ENCODE measurements around the gene BIRC2.
"Not testable (repeated sequence)": the region's sequence is repeated elsewhere in the genome, so short reads cannot be mapped to it uniquely, and the experiment has no call there.

BIRC2 gene

DNA sequence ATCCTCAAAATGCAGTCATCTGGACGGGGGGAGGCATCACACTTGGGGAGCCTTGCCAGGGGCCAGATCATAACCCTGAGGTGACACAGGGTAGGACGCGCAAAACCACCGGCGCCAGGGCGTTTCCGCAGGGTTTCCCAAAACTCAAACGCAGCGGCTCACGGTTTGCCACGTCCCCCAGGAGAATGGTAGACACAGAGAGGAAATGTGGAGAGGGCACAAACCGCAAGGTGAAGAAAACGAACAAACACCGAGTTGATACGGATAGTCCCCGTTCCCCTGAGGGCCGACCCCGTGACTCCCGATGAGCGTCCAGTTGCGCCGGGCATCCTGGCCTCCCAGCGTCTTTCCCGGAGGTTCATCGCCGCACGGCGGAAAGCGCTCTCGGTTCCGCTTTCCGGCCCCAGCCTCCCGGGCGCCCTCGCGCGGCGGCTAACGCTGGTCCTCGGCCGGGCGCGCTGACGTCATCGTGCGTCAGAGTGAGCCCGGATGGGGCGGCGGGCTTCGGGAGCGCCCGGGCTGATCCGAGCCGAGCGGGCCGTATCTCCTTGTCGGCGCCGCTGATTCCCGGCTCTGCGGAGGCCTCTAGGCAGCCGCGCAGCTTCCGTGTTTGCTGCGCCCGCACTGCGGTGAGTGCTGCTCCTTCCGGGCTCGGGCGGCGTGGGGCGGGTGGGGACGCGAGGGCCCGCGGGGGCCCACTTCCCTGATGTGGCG lies at the start of gene BIRC2:
BIRC2 (plus strand) TSS at position 467 of the 714 bp plus-strand sequence. CDS start 2,641 bp downstream, outside the sequence.
- DNase-seq (ENCODE audit: low read depth, low spot score) = peak; percentile 73

DNA sequence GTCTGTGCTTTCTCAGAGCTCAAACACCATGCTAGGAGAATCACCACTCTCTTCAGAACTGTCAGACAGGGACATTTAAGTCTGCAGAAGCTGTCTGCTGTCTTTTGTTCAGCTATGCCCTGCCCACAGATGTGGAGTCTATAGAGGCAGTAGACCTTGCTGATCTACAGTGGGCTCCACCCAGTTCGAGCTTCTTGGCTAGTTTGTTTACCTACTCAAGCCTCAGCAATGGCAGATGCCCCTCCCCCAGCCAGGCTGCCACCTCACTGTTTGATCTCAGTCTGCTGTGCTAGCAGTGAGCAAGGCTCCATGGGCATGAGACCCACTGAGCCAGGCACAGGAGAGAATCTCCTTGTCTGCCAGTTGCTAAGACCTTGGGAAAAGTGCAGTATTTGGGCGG lies 46.2 kb upstream of the BIRC2 start:
- DNase-seq (ENCODE audit: low read depth, low spot score) = not testable (repeated sequence)

GRCh38 chr11:102302241-102302640 lies 44.8 kb upstream of the BIRC2 start:
- no peak for DNase-seq (ENCODE audit: low read depth, low spot score)

DNA sequence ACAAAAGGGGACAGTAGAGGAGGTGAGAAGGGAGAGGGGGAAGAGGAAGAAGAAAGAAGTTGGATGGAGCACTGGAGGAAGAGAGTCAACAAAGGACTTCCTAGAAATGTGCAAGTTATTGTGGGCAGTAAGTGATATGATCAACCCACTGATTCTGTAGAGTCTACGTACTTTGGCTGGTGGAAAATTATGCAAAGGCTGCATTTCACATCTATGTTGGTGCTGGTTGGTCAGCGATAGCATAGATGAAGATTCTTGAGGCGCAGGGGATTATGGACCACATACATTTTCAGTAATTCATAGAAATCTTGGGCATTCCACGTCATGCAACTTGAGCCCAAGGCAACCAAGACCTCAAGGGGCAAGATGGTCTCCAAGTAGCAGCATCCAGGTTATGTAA lies 42.3 kb upstream of the BIRC2 start:
- no peak for DNase-seq (ENCODE audit: low read depth, low spot score)

GRCh38 chr11:102305352-102306047 lies 41.5 kb upstream of the BIRC2 start:
- no peak for DNase-seq (ENCODE audit: low read depth, low spot score)

DNA sequence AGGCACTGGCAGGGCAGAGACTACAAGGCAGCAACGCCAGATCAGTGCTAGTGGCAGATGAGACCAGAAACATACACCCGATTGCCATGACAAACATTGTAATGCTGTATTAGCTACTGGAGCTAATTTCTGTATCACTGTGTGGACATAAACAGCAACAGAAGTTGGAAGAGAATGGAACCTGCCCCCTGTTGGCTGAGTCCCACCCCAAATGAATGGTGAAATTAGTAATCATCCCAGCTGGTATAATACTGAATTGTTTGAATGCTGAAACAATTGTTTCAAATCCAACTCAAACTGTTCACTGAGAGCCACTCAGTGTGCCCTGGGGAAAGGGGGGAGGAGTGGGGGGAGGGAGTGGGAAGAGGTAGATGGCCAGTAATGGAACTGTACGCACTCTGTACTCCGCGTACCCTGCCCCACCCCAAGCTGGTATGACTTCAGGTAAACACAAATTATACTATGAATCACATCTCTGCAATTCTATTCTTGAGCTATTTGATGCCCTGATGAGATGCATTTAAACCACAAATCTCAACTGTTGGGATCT lies 40.9 kb upstream of the BIRC2 start:
- no peak for DNase-seq (ENCODE audit: low read depth, low spot score)

GRCh38 chr11:102306817-102307726 lies 39.9 kb upstream of the BIRC2 start:
- DNase-seq (ENCODE audit: low read depth, low spot score) = no peak

DNA sequence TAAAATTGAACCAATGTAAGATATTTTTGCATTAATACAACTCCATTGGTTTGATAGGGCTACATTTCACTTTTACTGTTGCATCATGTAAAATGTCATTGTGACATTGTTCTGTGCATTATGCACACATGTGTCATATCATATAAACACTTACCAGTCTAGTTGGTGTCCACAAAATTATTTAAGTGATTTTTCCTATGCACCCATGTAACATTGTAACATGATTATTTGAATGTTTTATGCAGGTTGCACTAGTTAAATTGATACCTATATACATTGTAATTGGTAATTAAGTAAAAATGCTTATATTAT lies 39.3 kb upstream of the BIRC2 start:
- no peak for DNase-seq (ENCODE audit: low read depth, low spot score)

- no peak for DNase-seq (ENCODE audit: low read depth, low spot score)
These were observed 37.1 kb upstream of the BIRC2 start for GRCh38 chr11:102309621-102310541.

DNA sequence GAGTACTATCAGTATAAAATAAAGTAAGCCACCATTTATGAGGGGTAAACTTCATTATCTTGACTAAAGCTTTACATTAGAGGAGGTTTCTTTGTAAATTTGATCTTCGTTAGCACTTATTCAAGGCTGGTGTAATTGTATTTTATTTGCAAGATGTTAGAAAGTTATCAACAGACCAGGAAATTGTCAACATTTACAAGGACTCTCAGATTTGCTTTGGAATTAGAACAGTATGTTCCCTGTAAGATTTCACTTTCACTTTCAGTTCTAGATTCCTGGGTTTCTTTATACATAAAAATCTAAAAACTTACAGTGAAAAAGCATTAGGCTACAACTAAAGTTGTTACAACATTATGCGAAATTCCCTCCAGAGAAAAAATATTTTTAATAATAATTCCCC lies 34.3 kb upstream of the BIRC2 start:
- DNase-seq (ENCODE audit: low read depth, low spot score) = no peak

DNA sequence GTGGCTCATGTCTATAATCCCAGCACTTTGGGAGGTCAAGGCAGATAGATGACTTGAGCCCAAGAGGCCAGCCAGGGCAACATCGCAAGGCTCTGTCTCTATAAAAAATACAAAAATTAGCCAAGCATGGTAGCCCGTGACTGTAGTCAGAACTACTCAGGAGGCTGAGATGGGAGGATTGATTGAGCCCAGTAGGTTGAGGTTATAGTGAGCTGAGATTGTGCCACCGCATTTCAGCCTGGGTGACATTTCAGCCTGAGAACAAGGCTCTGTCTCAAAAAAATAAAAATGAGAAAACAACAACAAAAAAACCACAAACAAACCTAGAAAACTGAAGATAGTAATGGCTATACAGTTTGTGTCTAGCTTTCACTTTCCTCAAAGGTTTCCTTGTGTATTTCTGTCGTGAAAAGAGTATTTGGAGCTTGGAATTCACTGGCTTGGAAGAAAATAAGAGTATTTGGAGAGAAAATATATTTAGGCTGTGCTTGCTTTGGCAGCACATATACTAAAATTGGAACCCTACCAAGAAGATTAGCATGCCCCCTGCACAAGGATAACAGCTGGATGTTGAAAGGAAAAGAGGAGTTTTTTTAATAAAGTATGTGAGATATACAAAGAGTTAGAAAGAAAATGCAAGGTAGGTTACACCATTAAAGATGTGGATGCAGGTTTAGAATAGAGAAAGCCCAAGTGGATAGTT lies 33.6 kb upstream of the BIRC2 start:
- DNase-seq (ENCODE audit: low read depth, low spot score) = no peak

DNA sequence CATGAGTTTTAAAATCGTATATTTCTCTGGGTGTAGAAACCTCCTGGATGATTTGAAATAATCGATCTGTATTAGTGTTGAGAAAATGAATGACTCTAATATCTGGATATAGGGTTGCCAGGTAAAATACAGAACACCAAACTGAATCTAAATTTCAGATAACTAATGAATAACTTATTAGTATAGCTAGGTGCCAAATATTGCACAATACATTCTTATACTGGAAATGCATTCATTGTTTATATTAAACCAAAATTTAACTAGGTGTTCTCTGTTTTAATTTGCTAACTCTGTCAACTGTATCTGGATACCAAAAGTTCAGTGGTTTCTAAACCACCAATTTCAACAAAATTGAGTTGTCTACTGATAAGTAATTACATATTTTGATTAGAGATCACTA lies 32.2 kb upstream of the BIRC2 start:
- DNase-seq (ENCODE audit: low read depth, low spot score) = no peak

- DNase-seq (ENCODE audit: low read depth, low spot score) = no peak
These were observed 30.6 kb upstream of the BIRC2 start for GRCh38 chr11:102316346-102316904.

DNA sequence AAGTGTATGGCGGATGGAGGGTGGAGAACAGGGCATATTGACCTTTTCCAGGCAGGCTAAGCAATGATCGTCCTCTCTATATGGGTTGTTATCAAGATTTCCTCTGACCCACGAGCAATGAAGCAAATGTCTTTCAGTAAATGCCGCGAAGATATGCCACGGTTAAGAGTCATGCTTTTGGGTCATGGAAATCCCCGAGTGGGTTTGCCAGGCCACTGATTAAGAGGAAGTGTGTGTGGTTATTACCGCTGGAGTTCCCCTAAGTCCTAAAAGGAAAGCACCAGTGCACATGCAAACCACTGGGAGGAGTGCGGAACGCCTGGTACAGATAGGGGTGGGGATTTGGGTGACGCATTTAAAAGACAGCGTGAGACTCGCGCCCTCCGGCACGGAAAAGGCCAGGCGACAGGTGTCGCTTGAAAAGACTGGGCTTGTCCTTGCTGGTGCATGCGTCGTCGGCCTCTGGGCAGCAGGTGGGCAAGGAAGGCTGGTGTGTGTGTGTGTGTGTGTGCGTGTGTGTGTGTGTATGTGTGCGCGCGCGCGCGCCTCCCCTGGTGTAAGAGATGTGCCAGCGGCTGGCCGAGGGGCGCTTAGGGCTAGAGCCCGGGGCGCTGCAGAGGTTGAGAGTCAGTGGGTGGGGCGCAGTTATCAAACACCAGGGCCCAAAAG lies 29.8 kb upstream of the BIRC2 start, which contains the start of gene BIRC3:
BIRC3 (plus strand) TSS at position 386 of the 669 bp plus-strand sequence. CDS start 7,026 bp downstream, outside the sequence.
- peak; percentile 62 for DNase-seq (ENCODE audit: low read depth, low spot score)

DNA sequence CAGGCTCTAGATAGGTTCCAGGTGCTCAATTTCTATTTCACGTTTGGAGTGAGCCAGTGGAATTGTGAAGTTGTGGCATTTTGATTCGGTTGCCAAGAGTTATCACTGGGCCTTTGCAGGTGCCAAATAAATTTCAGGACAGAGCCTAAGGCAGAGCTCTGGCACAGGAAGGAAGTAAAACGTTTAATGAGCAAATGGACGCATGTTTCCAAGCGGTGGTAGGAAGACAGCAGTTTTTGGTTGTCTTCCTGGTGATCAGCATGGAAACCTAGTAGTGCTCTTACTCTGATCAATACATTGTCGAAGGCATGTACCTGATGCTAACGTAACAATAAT lies 29.3 kb upstream of the BIRC2 start:
- no peak for DNase-seq (ENCODE audit: low read depth, low spot score)

- DNase-seq (ENCODE audit: low read depth, low spot score) = no peak
These were observed 28.5 kb upstream of the BIRC2 start for GRCh38 chr11:102318469-102318868.

- DNase-seq (ENCODE audit: low read depth, low spot score) = no peak
These were observed 27.5 kb upstream of the BIRC2 start for GRCh38 chr11:102319544-102319943.

- DNase-seq (ENCODE audit: low read depth, low spot score) = no peak
These were observed 26.8 kb upstream of the BIRC2 start for GRCh38 chr11:102320188-102320587.

DNA sequence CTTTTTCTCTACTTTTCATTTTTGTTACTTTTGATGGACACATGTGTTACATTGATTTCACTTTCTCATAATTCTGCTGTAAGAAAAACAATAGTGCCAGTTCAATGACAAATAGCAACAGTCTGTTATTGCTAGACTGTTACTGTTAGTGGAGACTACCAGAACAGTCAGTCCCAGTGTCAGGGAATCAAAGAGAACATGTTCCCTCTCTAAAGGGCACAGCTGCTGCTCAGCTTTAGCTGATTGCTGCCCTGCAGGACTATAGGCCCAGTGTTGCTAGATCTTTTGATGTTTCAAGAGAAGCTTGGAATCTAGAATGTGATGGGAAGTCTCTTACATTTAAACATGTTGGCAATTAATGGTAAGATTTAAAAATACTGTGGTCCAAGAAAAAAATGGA lies 26.3 kb upstream of the BIRC2 start:
- no peak for DNase-seq (ENCODE audit: low read depth, low spot score)

DNA sequence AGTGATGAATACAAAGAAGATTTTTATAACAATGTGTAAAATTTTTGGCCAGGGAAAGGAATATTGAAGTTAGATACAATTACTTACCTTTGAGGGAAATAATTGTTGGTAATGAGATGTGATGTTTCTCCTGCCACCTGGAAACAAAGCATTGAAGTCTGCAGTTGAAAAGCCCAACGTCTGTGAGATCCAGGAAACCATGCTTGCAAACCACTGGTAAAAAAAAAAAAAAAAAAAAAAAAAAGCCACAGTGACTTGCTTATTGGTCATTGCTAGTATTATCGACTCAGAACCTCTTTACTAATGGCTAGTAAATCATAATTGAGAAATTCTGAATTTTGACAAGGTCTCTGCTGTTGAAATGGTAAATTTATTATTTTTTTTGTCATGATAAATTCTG lies 24.5 kb upstream of the BIRC2 start:
- DNase-seq (ENCODE audit: low read depth, low spot score) = no peak

All from brain pericyte (primary cell).